Activated B cell treated with CpG ODN at 0.5 μM for 24 hours (primary cell): ENCODE data around the gene SPOCK1. TPM values are rescaled to one million over a fixed set of nuclear protein-coding genes. Genes with fewer than 3 reads are reported as not detected.
"Not testable (repeated sequence)": the region's sequence is repeated elsewhere in the genome, so short reads cannot be mapped to it uniquely, and the experiment has no call there.

Experiments used
- ATAC-seq: fragments of 200-7000 bp; cut with Tn5 transposase; one replicate; pipeline ENCODE4 v1.10.0; 2021; ENCODE audit warnings: low read depth, mild to moderate bottlenecking, moderate library complexity
- CTCF ChIA-PET: fragments of 350-600 bp; sonication (Branson Sonifier 250); formaldehyde crosslinking; loops from one replicate; lab custom pipeline; 2021; ENCODE audit warnings: antibody characterized with exemption; lab: Charles Lee
- POLR2A ChIA-PET: fragments of 350-600 bp; sonication (Branson Sonifier 250); formaldehyde crosslinking; loops from one replicate; lab custom pipeline; 2021; ENCODE audit warnings: antibody characterized with exemption; lab: Charles Lee
- DNase-seq: peaks from one replicate; pipeline ENCODE4 v3.0.0; 2022
- H3K27ac Mint-ChIP-seq: one replicate; pipeline ENCODE4 v1.8.0; 2020; ENCODE audit warnings: mixed read lengths
- H3K27me3 Mint-ChIP-seq: one replicate; pipeline ENCODE4 v1.8.0; 2021; ENCODE audit warnings: mixed read lengths
- H3K36me3 Mint-ChIP-seq: one replicate; pipeline ENCODE4 v1.8.0; 2021; ENCODE audit warnings: low read depth, mixed read lengths
- H3K4me1 Mint-ChIP-seq: one replicate; pipeline ENCODE4 v1.8.0; 2021; ENCODE audit warnings: mixed read lengths
- H3K4me3 Mint-ChIP-seq: one replicate; pipeline ENCODE4 v1.8.0; 2020; ENCODE audit warnings: mild to moderate bottlenecking, mixed read lengths
- H3K9me3 Mint-ChIP-seq: one replicate; pipeline ENCODE4 v1.8.0; 2020; ENCODE audit warnings: mixed read lengths
- CTCF ChIP-seq: fragments of 200-600 bp; IDR thresholded peaks from one replicate; pipeline ENCODE4 v1.8.0; 2022; ENCODE audit warnings: antibody characterized with exemption, mild to moderate bottlenecking
- intact Hi-C: fragments of 100-400 bp; cut with micrococcal nuclease; formaldehyde crosslinking; loops from one replicate; pipeline ENCODE4 v1.15.1; 2024
- total RNA-seq: library from RNA; stranded (reverse); gene quantifications from 2 replicates; pipeline ENCODE4 v1.2.3, GENCODE V29; 2022

SPOCK1 gene
- total RNA-seq, 1 donor from 2014 or later: not detected

GRCh38 chr5:137501846-137502406, 2.8 kb upstream of the SPOCK1 start:
- intact Hi-C loops: no loop called here

GRCh38 chr5:137501226-137501625, 2.1 kb upstream of the SPOCK1 start:
- POLR2A ChIA-PET: no interaction called here
- intact Hi-C loops: no loop called here
- no peak for ATAC-seq
- TF ChIP-seq CTCF: no peak
- DNase-seq: no peak
- Mint-ChIP-seq H3K27ac (no peak overlapping the region), H3K27me3 (peaks cover 23% of the 10 kb centered on the region), H3K9me3 (no peaks in the 10 kb centered on the region), H3K4me1 (no peaks in the 10 kb centered on the region), H3K4me3 (no peak overlapping the region), H3K36me3 (no peaks in the 10 kb centered on the region)
- CTCF ChIA-PET: no interaction called here

More at GRCh38 chr5:137501846-137502406, 2.8 kb upstream of the SPOCK1 start:
- peaks cover 17% of the 10 kb centered on the region for H3K27me3 Mint-ChIP-seq
- CTCF ChIA-PET: no interaction called here
- TF ChIP-seq CTCF: no peak
- H3K4me3 Mint-ChIP-seq: no peak overlapping the region
- no peak overlapping the region for H3K27ac Mint-ChIP-seq
- H3K4me1 Mint-ChIP-seq: no peaks in the 10 kb centered on the region
- ATAC-seq (no peak), DNase-seq (no peak)
- H3K9me3 Mint-ChIP-seq: no peaks in the 10 kb centered on the region
- H3K36me3 Mint-ChIP-seq: no peaks in the 10 kb centered on the region
- POLR2A ChIA-PET: no interaction called here

GRCh38 chr5:137500615-137501225, 1.6 kb upstream of the SPOCK1 start:
- CTCF ChIA-PET: no interaction called here
- no peak for DNase-seq
- Mint-ChIP-seq H3K36me3 (no peaks in the 10 kb centered on the region), H3K27ac (no peak overlapping the region), H3K27me3 (peaks cover 26% of the 10 kb centered on the region), H3K4me3 (no peak overlapping the region), H3K4me1 (no peaks in the 10 kb centered on the region), H3K9me3 (no peaks in the 10 kb centered on the region)
- intact Hi-C loops: no loop called here
- ATAC-seq: no peak
- POLR2A ChIA-PET: no interaction called here
- no peak for TF ChIP-seq CTCF

GRCh38 chr5:137499506-137499847, 351 bp upstream of the SPOCK1 start:
- H3K36me3 Mint-ChIP-seq, intact Hi-C loops, H3K4me1 Mint-ChIP-seq, H3K9me3 Mint-ChIP-seq, H3K4me3 Mint-ChIP-seq, DNase-seq, POLR2A ChIA-PET, H3K27ac Mint-ChIP-seq, CTCF ChIA-PET, ATAC-seq: not testable (repeated sequence)
- H3K27me3 Mint-ChIP-seq: peaks cover 18% of the 10 kb centered on the region

- CTCF ChIA-PET: interaction anchor here (2.3 kb wide), 1 partner anchor 178 kb away, joined by 15 read pairs; no protein-coding TSS in a partner anchor
- H3K36me3 Mint-ChIP-seq: no peaks in the 10 kb centered on the region
- intact Hi-C loops: no loop called here
- no peak overlapping the region for H3K27ac Mint-ChIP-seq
- peaks cover 21% of the 10 kb centered on the region for H3K27me3 Mint-ChIP-seq
- no peak for ATAC-seq
- DNase-seq: no peak
- no peaks in the 10 kb centered on the region for H3K4me1 Mint-ChIP-seq
- H3K4me3 Mint-ChIP-seq: no peak overlapping the region
- TF ChIP-seq CTCF: no peak
- POLR2A ChIA-PET: no interaction called here
- H3K9me3 Mint-ChIP-seq: no peaks in the 10 kb centered on the region
Measured at GRCh38 chr5:137498301-137498735, 808 bp downstream of the SPOCK1 start.
